GM21360 (cell line): ENCODE results near the gene ZNF559.
A peak's percentile ranks its signal among the peaks of the same experiment; 100 is the strongest.
"Not testable (repeated sequence)": the region's sequence is repeated elsewhere in the genome, so short reads cannot be mapped to it uniquely, and the experiment has no call there.

Source experiments
- ATAC-seq: cut with Tn5 transposase; IDR thresholded peaks from one replicate; pipeline ENCODE4 v1.9.1; 2021; ENCODE audit warnings: mild to moderate bottlenecking, moderate library complexity; ENCODE audit not compliant: unreplicated experiment

Gene ZNF559

GRCh38 chr19:9323919-9324583, at the start of gene ZNF559:
TSS of gene ZNF559 (plus strand) at chr19:9324179. CDS start at chr19:9338550, 14,371 bp downstream.
- peak; percentile 95 for ATAC-seq

GRCh38 chr19:9283485-9283884, 40.5 kb upstream of the ZNF559 start:
- not testable (repeated sequence) for ATAC-seq

- no peak for ATAC-seq
Measured at GRCh38 chr19:9289231-9289884, 34.6 kb upstream of the ZNF559 start.

- ATAC-seq = no peak
Measured at GRCh38 chr19:9295411-9295849, 28.5 kb upstream of the ZNF559 start.

- no peak for ATAC-seq
Measured at GRCh38 chr19:9296336-9296735, 27.6 kb upstream of the ZNF559 start.

GRCh38 chr19:9306443-9306842, 17.5 kb upstream of the ZNF559 start:
- no peak for ATAC-seq

- no peak for ATAC-seq
Measured at GRCh38 chr19:9308091-9308770, 15.7 kb upstream of the ZNF559 start.

GRCh38 chr19:9309139-9309973, 14.6 kb upstream of the ZNF559 start, which contains the start of gene ZNF699:
TSS of gene ZNF699 (minus strand) at chr19:9309838. CDS start at chr19:9305119, 4,719 bp downstream.
- ATAC-seq = peak; percentile 88

- ATAC-seq = peak; percentile 52
Measured at GRCh38 chr19:9309974-9310446, 14.0 kb upstream of the ZNF559 start.

- no peak for ATAC-seq
Measured at GRCh38 chr19:9313756-9314155, 10.2 kb upstream of the ZNF559 start.

- ATAC-seq = no peak
Measured at GRCh38 chr19:9321338-9321737, 2.6 kb upstream of the ZNF559 start.

- ATAC-seq = not testable (repeated sequence)
Measured at GRCh38 chr19:9321756-9322155, 2.2 kb upstream of the ZNF559 start.

GRCh38 chr19:9322201-9322600, 1.8 kb upstream of the ZNF559 start:
- not testable (repeated sequence) for ATAC-seq

GRCh38 chr19:9323557-9323918, 441 bp upstream of the ZNF559 start:
- peak; percentile 34 for ATAC-seq

- no peak for ATAC-seq
Measured at GRCh38 chr19:9324584-9324962, 594 bp downstream of the ZNF559 start.

- ATAC-seq = no peak
Measured at GRCh38 chr19:9329999-9330398, 6.0 kb downstream of the ZNF559 start.

GRCh38 chr19:9342610-9343304, 18.8 kb downstream of the ZNF559 start:
- ATAC-seq = no peak

- no peak for ATAC-seq
Measured at GRCh38 chr19:9345005-9345404, 21.0 kb downstream of the ZNF559 start.

GRCh38 chr19:9348253-9348652, 24.3 kb downstream of the ZNF559 start:
- no peak for ATAC-seq

GRCh38 chr19:9348671-9349070, 24.7 kb downstream of the ZNF559 start:
- ATAC-seq = no peak
